ENCODE results near the gene EIF6. TPM values are rescaled to one million over a fixed set of nuclear protein-coding genes. Genes with fewer than 3 reads are reported as not detected.
A peak's percentile ranks its signal among the peaks of the same experiment; 100 is the strongest.
"Not testable (repeated sequence)": the region's sequence is repeated elsewhere in the genome, so short reads cannot be mapped to it uniquely, and the experiment has no call there.

Gene EIF6
- total and polyA plus RNA-seq, 2 experiments from 2014 or later, result 149 to 215 TPM

DNA sequence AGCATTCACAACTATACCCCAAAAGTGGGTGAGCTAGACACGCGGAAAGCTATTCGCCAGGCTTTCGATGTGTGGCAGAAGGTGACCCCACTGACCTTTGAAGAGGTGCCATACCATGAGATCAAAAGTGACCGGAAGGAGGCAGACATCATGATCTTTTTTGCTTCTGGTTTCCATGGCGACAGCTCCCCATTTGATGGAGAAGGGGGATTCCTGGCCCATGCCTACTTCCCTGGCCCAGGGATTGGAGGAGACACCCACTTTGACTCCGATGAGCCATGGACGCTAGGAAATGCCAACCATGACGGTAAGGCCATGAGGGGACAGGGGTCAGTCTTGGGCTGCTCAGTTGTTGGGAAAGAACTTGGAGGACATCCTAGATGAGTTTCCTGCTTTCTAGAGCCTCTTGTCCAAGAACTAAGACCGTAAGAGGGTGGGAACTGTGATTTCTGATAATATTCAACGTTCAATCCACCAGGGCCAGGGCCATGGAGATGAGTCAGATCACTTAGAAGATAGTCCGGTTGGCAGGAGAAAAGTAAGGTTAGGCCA lies 30.0 kb downstream of the EIF6 start (continued):
- TF ChIP-seq, protein P1, sequence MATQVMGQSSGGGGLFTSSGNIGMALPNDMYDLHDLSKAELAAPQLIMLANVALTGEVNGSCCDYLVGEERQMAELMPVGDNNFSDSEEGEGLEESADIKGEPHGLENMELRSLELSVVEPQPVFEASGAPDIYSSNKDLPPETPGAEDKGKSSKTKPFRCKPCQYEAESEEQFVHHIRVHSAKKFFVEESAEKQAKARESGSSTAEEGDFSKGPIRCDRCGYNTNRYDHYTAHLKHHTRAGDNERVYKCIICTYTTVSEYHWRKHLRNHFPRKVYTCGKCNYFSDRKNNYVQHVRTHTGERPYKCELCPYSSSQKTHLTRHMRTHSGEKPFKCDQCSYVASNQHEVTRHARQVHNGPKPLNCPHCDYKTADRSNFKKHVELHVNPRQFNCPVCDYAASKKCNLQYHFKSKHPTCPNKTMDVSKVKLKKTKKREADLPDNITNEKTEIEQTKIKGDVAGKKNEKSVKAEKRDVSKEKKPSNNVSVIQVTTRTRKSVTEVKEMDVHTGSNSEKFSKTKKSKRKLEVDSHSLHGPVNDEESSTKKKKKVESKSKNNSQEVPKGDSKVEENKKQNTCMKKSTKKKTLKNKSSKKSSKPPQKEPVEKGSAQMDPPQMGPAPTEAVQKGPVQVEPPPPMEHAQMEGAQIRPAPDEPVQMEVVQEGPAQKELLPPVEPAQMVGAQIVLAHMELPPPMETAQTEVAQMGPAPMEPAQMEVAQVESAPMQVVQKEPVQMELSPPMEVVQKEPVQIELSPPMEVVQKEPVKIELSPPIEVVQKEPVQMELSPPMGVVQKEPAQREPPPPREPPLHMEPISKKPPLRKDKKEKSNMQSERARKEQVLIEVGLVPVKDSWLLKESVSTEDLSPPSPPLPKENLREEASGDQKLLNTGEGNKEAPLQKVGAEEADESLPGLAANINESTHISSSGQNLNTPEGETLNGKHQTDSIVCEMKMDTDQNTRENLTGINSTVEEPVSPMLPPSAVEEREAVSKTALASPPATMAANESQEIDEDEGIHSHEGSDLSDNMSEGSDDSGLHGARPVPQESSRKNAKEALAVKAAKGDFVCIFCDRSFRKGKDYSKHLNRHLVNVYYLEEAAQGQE (IDR thresholded peaks at IDR 0.05; ENCODE audit: unreplicated experiment), result no peak
- no peak for TF ChIP-seq ZNF331 (CRISPR knock-in tag; IDR thresholded peaks at IDR 0.05; ENCODE audit: low read depth)

- Mint-ChIP-seq H3K27me3 (ENCODE audit: insufficient read depth, low read depth, poor library complexity) (peaks cover 6% of the 10 kb centered on the region), H3K27ac (no peak overlapping the region), H3K4me3 (no peak overlapping the region), H3K4me1 (peaks cover 13% of the 10 kb centered on the region), H3K36me3 (ENCODE audit: low read depth) (no peaks in the 10 kb centered on the region), H3K9me3 (no peaks in the 10 kb centered on the region)
- Histone ChIP-seq H3K4me2 (no peak overlapping the region), H3K27ac (ENCODE audit: low read depth) (no peak overlapping the region), H3F3A (replicated peaks; ENCODE audit: low read depth) (0 out of 2 replicates have a peak, but pooled peaks cover 5% of the 10 kb centered on the region), H3K4me1 (ENCODE audit: insufficient read depth) (0 out of 2 replicates have a peak, but pooled peaks cover 7% of the 10 kb centered on the region), H3K9me2 (ENCODE audit: insufficient read depth) (peaks cover 2% of the 10 kb centered on the region; the same call in 1 of the 2 replicates), H2AFZ (no peak overlapping the region), H3K4me3 (no peak overlapping the region), H3K79me2 (replicated peaks; ENCODE audit: insufficient read depth) (no peaks in the 10 kb centered on the region), H4K20me1 (replicated peaks; ENCODE audit: insufficient read depth) (no peaks in the 10 kb centered on the region), H3K27me3 (ENCODE audit: insufficient read depth) (no peaks in the 10 kb centered on the region), H3K36me3 (ENCODE audit: insufficient read depth) (no peaks in the 10 kb centered on the region)
- TF ChIP-seq EZH2phosphoT487 (IDR thresholded peaks at IDR 0.05; ENCODE audit: unreplicated experiment) (no peak), CREB1 (CRISPR knock-in tag; IDR thresholded peaks at IDR 0.05; ENCODE audit: low read depth) (no peak), ZNF331 (CRISPR knock-in tag; IDR thresholded peaks at IDR 0.05; ENCODE audit: low read depth) (no peak), ZNF114 (CRISPR knock-in tag; IDR thresholded peaks at IDR 0.05) (no peak)
- ATAC-seq, result no peak
- no peak for DNase-seq (ENCODE audit: low spot score)
Measured at GRCh38 chr20:35253010-35253409, 31.6 kb downstream of the EIF6 start.

- H2AFZ ChIP-seq; H3K4me3 ChIP-seq; H3K9me2 ChIP-seq (ENCODE audit: insufficient read depth); H3K4me2 ChIP-seq; H3F3A ChIP-seq (replicated peaks; ENCODE audit: low read depth); H3K36me3 Mint-ChIP-seq (ENCODE audit: low read depth); H3K4me1 ChIP-seq (ENCODE audit: insufficient read depth); H3K4me3 Mint-ChIP-seq; H3K36me3 ChIP-seq (ENCODE audit: insufficient read depth); H3K79me2 ChIP-seq (replicated peaks; ENCODE audit: insufficient read depth); DNase-seq (ENCODE audit: low spot score); H3K9me3 Mint-ChIP-seq; H3K27me3 Mint-ChIP-seq (ENCODE audit: insufficient read depth, low read depth, poor library complexity); ATAC-seq; H4K20me1 ChIP-seq (replicated peaks; ENCODE audit: insufficient read depth); H3K27ac Mint-ChIP-seq; H3K27me3 ChIP-seq (ENCODE audit: insufficient read depth): not testable (repeated sequence)
- peak overlapping the region; percentile 69; the same call in 1 of the 2 replicates for H3K27ac ChIP-seq (ENCODE audit: low read depth)
- H3K4me1 Mint-ChIP-seq, result peaks cover 16% of the 10 kb centered on the region
Measured at GRCh38 chr20:35252598-35252997, 32.0 kb downstream of the EIF6 start.
